RCC 7860 (cell line): Measurements from ENCODE around the gene SHANK1.
"Not testable (repeated sequence)": the region's sequence is repeated elsewhere in the genome, so short reads cannot be mapped to it uniquely, and the experiment has no call there.

Experiments used
- DNase-seq: peaks from one replicate; pipeline ENCODE4 v3.0.0-alpha.2; 2015; ENCODE audit warnings: low spot score
- FAIRE-seq: peaks from 2 replicates; lab custom pipeline; 2012; peaks lifted over from hg19 to GRCh38; lab: Jason Lieb, UNC

The SHANK1 gene

DNA sequence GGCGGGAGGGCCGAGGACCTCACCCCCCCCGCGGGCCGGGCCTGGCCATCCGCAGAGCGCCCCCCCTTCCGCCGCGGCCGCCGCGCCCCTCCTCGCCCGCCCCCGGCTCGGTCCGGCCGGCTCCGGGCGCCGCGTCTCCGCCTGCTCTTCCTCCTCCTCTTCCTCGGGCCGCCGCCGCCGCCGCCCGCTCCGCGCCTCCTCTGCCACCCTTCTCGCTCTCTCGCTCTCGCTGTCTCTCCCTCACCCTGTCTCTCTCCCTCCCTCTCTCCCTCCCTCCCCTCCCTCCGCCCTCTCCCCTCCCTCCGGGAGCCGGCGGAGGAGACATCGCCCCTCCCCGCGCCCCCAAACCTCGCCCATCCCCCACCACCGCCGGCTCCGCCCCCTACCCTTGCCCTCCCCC, at the start of gene SHANK1:
Gene SHANK1 (minus strand): TSS at position 237 of the 400 bp plus-strand sequence. CDS start 2,883 bp downstream, outside the sequence.
- DNase-seq (no peak), FAIRE-seq (no peak)

DNA sequence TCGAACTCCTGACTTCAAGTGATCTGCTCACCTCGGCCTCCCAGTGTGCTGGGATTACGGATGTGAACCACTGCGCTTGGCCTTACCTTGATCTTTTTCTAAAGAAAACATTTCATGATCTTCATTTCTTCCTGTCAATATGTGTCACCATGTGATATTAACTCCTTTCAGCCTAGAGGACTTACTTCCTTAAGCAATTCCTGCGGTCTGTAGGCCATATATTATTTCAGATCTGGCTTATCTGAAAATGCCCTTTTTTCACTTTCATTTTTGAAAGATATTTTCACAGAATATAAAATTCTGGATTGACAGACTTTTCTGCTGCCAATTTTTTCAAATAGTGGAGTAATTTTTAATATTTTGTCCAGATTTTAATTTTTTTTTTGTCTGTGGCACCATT, 48.7 kb upstream of the SHANK1 start:
- FAIRE-seq: no peak
- no peak for DNase-seq

- DNase-seq: peak; percentile 10
- FAIRE-seq: not testable (repeated sequence)
These were observed 47.7 kb upstream of the SHANK1 start for GRCh38 chr19:50767263-50767662.

- DNase-seq, FAIRE-seq: not testable (repeated sequence)
These were observed 47.1 kb upstream of the SHANK1 start for GRCh38 chr19:50766746-50767145.

GRCh38 chr19:50764409-50764808, 44.8 kb upstream of the SHANK1 start:
- no peak for DNase-seq
- no peak for FAIRE-seq

GRCh38 chr19:50763521-50763920, 43.9 kb upstream of the SHANK1 start:
- DNase-seq, FAIRE-seq: not testable (repeated sequence)

GRCh38 chr19:50761501-50761900, 41.9 kb upstream of the SHANK1 start:
- not testable (repeated sequence) for FAIRE-seq, DNase-seq

DNA sequence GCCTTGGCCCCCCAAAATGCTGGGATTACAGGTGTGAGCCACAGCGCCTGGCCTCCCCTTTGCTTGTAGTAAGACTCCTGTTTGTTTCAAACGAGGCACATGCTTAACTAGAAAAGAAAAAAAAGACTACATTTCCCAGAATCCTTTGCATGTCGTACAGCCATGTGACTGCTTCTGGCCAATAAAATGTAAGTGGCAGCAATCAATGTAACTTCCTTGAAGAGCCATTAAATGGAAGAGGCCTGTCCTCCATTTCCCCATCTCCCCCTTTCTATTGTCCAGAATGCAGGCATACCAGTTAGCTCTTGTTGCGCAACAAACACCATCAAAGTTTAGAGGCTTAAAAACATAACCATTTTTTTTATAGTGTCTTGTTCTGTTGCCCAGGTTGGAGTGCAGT, 40.3 kb upstream of the SHANK1 start:
- DNase-seq (no peak), FAIRE-seq (no peak)

- DNase-seq: not testable (repeated sequence)
These were observed 39.5 kb upstream of the SHANK1 start for GRCh38 chr19:50759076-50759475.

DNA sequence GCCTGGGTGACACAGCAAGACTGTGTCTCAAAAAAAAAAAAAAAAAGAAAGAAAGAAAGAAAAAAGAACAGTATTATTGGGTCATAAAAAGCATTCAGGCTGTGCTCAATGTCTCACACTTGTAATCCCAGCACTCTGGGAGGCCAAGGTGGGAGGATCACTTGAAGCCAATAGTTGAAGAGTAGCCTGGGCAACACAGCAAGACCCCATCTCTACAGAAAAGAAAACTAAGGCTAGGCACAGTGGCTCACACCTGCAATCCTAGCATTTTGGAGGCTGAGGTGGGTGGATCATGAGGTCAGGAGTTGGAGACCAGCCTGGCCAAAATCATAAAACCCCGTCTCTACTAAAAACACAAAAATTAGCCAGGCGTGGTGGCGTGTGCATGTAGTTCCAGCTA, 38.0 kb upstream of the SHANK1 start:
- not testable (repeated sequence) for DNase-seq, FAIRE-seq

More at GRCh38 chr19:50759076-50759475, 39.5 kb upstream of the SHANK1 start:
- not testable (repeated sequence) for FAIRE-seq

GRCh38 chr19:50756244-50756643, 36.6 kb upstream of the SHANK1 start:
- not testable (repeated sequence) for DNase-seq, FAIRE-seq

- FAIRE-seq (no peak), DNase-seq (no peak)
These were observed 34.3 kb upstream of the SHANK1 start for GRCh38 chr19:50753879-50754278.

GRCh38 chr19:50750010-50750409, 30.4 kb upstream of the SHANK1 start:
- FAIRE-seq (no peak), DNase-seq (no peak)

DNA sequence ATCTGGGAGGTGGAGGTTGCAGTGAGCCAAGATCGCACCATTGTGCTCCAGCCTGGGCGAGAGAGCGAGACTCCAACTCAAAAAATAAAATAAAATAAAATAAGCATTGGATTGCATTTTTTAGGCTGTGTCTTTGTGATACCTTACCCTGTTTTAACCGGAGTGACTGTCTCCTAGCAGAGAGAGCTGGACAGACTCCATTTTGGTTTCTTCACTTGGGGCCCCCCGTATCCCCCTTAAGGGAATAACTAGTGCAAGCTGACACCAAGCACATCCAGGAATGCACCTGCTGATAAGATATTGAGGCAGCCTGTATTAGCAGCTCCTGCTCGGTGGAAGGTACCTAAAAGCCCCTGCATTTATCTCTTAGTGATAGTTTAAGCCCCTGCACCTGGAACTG, 29.9 kb upstream of the SHANK1 start:
- FAIRE-seq (no peak), DNase-seq (no peak)

DNA sequence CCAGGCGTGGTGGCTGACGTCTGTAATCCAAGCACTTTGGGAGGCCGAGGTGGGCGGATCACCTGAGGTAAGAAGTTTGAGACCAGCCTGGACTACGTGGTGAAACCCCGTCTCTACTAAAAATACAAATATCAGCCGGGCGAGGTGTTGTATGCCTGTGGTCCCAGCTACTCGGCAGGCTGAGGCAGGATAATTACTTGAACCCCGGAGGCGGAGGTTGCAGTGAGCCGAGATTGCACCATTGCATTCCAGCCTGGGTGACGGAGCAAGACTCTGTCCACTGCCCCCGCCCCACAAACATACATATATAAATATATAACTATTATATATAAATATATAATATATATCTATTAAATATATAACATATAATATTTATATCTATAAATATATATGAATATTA, 27.5 kb upstream of the SHANK1 start:
- not testable (repeated sequence) for DNase-seq, FAIRE-seq

DNA sequence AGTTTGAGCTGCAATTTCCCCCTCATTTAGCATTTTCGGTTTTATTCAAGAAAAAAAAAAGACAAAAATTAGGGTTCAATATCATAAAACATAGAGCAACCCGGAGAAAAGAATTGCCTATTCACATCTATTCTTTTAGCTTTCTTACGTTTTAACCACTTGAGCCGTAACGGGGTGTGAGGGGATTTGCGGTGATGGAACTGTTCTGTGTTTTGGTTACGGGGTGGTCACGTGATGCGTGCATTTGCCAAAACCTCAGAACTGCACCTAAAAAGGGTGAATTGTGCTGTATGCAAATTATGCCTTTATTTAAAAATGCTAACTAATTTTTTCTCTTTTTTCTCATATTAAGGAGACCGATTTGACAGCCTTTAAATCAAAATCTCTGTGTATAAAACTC, 25.6 kb upstream of the SHANK1 start:
- DNase-seq (no peak), FAIRE-seq (no peak)

DNA sequence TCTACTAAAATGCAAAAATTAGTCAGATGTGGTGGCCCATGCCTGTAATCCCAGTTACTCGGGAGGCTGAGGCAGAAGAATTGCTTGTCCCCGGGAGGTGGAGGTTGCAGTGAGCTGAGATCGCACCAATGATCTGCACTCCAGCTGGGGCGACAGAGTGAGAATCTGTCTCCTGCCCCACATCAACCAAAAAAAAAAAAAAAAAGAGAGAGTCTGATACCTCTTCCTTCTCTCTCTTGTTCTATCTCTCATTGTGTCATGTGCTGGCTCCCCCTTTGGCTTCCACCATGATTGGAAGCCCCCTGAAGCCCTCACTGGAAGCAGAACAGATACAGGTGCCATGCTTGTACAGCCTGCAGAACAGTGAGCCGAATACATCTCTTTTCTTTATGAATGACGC, 23.9 kb upstream of the SHANK1 start:
- DNase-seq: no peak
- no peak for FAIRE-seq

DNA sequence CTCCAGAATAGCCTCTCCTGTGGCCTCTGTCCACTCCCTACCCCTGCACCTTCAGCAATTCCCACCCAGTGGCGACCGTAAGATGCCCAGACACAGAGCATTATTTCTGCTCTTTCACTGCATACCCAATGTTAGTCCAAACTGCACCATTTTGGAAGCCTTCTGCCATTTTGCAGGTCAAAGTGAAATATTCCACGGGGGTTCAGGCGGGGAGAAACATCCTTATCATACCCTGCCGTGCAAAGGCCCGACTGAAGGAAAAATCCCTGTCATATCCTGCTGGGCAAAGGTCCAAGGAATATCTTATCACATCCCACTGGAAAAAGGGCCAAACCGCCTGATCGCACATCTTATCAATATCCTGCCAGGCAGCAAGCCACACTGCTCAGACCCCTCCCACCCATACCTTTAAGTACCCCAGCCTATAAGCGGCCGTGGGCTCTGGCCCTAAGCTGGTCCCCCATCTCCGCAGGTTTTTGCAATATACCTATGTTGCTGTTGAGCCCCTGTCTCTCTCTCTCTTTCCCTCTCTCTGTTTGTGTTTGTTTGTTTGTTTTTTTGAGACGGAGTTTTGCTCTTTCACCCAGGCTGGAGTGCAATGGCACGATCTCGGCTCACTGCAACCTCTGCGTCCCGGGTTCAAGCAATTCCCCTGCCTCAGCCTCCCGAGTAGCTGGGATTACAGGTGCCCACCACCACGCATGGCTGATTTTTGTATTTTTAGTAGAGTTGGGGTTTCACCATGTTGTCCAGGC, 21.8 kb upstream of the SHANK1 start:
- FAIRE-seq (no peak), DNase-seq (no peak)

DNA sequence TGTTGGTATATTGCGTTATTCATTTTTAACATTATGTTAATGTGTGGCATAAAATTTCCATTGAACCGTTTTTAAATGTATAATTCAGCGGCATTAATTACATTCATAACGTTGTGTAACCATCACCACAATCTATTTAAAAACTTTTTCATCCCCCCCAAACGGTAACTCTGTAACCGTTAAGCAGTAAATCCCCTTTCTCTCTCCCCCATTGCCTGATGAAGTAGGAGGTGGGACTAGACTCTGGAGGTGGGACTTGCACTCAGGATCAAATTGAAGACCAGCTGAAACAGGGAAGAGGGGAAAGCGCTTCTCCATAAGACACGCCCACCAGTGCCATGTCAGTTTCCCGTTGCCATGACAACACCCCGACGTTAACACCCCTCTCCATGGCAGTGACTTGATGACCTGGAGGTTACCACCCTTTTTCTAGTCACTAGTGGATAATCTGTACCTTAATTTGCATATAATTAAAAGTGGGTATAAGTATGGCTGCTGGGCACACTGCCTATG, 20.4 kb upstream of the SHANK1 start:
- DNase-seq: no peak
- no peak for FAIRE-seq

- no peak for DNase-seq
- no peak for FAIRE-seq
These were observed 19.7 kb upstream of the SHANK1 start for GRCh38 chr19:50739132-50739913.

- DNase-seq (no peak), FAIRE-seq (no peak)
These were observed 16.7 kb upstream of the SHANK1 start for GRCh38 chr19:50736338-50736737.

GRCh38 chr19:50735869-50736268, 16.3 kb upstream of the SHANK1 start:
- no peak for DNase-seq
- FAIRE-seq: no peak
